ENCODE results near the gene RUBCNL.
"Not testable (repeated sequence)": the region's sequence is repeated elsewhere in the genome, so short reads cannot be mapped to it uniquely, and the experiment has no call there.

Gene RUBCNL

DNA sequence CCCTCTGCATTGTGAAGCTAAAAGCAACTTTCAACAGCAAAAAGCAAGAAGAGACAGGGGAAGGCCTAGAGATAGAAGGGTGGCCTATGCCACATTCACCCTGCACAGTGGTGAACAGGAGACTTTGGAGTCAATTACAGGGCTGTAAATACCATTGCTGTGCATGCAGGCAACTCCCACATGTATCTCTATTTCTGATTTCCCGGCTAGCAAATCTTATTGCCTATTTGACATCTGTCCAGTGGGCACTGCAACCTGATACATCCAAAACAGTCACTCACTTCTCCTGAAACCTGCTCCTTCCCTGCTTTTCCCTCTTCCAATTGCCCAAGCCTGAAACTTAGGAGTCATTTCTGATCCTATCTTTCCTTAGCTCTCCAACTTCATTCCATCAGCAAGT lies 13.4 kb downstream of the RUBCNL start:
- peak in 1 of 3 experiments; percentile 2 for DNase-seq

DNA sequence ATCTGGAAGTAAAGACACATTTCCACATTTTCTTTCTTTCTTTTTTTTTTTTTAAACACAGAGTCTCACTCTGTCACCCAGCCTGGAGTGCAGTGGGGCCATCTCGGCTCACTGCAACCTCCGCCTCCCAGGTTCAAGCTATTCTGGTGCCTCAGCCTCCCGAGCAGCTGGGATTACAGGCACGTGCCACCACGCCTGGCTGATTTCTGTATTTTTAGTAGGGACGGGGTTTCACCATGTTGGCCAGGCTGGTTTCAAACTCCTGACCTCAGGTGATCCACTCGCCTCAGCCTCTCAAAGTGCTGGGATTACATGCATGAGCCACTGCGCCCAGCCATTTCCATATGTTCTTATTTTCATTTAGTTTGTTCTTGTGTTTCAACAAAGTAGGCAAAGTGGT lies 14.1 kb downstream of the RUBCNL start:
- DNase-seq, result not testable (repeated sequence)

DNA sequence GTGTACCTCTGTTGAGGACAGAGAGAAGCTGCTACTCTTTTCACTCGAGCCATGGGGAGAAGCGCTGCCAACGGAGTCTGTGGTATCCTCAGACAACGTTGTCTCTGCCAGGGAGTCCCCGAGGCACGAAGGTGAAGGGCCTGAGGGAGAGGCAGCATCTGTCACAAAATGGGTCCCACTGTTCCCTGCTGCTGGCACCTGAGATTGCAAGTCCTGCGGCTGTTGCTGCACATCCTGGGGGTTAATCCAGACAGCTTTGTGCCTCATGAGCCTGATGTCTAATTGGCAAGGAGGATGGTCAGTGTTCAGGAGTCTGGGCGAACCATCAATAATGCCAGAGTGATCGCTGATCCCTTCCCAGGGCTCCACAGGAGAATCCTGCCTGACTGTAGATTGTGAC lies 15.0 kb downstream of the RUBCNL start:
- DNase-seq, result no peak

DNA sequence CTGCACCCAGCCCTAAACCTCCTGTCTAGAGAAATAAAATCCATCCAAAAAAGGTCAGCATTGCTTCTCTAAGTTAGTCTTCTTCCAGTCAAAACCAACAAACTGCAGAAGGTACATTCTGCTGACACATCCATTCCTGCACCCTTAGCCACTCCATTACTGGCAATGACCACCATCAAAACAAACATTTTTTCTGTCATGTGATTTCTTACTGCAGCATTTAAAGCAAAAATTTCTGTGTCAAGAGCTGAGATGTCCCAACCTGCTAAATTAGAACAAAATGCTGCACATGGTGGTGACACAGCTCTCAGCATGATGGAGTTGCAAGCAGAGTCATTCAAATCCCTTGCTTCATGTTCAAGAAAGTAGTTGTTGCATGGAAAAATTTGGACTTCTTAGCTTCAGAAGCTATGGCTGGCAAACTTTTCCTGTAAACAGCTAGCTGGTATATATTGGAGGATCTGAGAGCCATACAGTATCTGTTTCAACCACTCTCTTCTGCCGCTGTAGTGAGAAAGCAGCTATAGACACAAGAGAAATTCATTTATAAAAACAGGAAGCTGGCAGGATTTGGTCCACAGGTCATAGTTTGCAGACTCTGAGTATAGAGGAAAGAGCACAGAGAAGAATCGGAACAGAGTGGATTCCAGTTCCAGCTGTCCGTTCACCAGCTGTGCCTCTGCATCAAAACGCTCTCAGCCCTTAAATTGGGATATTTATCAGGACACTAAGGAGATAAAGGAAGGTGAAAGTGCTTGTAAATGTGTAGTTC lies 17.4 kb downstream of the RUBCNL start:
- DNase-seq, result no peak

DNA sequence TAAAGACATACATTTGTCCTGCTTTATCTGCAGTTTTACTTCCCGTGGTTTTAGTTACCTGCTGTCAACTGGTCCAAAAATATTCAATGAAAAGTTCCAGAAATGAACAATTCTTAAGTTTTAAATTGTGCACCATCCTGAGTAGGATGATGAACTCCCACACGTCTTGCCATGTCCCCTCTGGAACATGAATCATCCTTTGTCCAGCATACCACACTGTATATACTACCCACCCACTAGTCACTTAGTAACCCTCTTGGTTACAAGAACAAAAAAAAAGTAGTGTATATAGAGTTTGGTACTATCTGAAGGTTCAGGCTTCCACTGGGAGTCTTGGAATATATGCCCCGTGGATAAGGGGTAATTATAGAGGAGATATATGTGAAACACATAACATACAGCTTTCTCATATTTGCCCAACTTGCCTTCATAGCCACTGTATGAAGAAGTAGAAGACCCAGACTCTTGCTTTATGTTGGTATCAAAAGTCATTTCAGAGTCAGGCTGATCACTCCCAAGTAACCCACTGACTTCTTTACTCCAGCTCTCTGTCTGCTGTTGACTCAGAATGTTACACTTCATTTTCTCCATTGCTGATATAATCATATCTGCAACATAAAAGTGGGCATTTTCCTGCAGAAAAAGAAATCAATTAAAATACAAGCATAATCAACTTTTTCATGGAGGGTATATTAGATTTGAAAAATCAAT lies 19.3 kb downstream of the RUBCNL start:
- DNase-seq, result no peak

DNA sequence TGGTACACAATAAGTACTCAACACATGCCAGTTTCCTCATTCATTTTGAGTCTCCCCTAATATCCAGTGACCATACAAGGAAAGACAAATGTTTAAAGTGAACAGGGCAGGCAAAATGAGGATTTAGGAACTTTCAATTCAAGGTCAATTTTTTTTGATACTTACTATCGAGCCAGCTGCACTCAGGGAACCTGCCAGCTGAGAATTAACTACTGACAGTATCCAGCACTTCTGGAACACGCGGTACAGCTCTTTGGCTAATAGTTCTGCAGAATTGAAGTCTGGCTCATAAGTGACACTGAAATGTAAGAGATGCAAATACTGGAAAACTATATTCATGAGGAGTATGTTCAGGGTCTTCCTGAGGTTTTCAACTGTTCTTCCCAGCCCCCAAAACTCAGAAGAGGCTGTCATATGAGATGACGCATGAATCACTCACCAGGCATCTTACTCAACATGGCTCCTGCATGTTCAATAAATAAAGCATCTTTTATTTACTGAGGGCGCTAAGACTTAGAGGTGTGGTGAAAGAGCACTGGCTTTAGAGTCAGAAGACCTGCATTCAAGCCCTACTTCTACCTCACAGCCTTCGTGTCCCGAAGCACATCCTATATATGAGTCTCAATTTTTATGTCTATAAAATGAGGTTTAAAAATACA lies 25.6 kb downstream of the RUBCNL start:
- DNase-seq, result no peak

DNA sequence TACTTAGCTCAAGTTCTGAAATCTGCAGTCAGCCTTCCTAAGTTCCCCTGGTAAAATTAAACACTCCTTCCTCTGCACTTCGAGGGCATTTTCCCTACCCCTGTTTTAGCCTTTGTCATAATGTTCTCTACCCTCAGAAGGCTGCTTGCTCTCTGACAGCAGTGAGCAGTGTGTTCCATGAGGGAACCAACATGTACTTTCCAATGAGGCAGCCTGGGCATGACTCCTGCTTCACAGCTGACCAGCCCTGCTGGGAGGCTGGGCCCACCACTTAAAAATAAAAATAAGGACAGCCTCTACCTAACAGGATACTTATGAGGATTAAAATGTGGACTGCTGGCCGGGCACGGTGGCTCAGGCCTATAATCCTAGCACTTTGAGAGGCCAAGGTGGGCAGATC lies 26.4 kb downstream of the RUBCNL start:
- no peak for DNase-seq

DNA sequence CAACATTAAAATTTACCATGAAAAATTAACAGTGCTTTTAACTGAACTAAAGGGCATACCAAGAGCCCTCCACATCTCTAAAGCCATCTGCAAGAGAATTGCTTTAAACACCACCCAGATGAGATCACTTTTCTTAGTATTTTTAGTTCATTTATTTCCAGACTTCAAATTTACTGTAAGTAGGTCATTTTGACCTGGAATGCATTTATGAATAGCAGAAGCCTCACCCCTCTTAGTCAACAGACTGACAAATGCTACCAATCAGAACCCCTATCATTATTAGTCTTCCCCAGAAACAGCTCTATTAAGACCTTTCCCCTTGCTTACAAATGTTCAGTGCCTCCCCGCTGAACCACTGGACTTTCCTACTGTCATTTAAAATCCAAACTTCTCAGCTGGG lies 27.3 kb downstream of the RUBCNL start:
- no peak for DNase-seq

DNA sequence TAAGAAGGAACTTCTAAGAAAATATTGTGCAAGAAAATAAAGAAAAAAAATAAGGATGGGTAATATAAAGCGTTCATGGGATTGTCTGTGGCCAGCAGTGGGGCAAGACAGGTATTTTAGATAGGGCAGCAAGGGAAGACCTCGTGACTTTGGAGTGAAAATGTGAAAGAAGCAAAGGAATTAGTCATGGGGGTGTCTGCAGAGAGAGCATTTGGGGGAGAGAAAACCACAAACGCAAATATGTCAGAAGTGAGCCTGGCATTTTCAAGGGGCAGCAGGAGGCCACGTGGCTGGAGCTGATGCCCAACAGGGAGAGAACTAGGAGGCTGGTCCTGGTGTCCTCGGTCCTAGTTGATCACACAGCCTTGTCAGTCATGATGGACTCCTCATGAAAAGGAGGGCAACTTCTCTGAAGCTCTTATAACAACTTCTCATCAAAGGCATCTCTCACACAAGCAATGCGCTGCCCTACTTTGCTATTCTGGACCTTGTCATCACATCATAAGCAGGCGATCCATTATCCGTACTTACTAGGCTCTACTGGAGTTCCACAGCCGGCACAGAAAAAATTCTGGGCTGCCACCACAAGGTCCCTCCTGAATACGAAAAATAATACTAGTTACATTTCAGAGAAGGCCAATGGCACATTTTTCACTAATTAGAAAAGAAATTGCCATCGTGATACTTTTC lies 31.0 kb downstream of the RUBCNL start:
- DNase-seq, result no peak

DNA sequence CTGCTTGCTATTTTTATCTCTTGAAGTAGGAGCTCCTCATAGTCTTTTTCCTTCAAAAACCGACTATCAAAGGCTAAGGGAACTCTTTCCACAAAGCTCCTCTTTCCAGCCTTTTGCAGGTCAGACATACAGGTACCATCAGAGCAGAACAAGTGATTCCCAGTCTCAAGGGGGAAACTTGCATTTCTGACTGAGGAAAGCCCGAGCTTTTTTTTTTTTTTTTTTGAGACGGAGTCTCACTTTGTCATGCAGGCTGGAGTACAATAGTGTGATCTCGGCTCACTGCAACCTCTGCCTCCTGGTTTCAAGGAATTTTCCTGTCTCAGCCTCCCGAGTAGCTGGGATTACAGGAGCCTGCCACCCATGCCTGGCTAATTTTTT lies 32.0 kb downstream of the RUBCNL start:
- no peak for DNase-seq

DNA sequence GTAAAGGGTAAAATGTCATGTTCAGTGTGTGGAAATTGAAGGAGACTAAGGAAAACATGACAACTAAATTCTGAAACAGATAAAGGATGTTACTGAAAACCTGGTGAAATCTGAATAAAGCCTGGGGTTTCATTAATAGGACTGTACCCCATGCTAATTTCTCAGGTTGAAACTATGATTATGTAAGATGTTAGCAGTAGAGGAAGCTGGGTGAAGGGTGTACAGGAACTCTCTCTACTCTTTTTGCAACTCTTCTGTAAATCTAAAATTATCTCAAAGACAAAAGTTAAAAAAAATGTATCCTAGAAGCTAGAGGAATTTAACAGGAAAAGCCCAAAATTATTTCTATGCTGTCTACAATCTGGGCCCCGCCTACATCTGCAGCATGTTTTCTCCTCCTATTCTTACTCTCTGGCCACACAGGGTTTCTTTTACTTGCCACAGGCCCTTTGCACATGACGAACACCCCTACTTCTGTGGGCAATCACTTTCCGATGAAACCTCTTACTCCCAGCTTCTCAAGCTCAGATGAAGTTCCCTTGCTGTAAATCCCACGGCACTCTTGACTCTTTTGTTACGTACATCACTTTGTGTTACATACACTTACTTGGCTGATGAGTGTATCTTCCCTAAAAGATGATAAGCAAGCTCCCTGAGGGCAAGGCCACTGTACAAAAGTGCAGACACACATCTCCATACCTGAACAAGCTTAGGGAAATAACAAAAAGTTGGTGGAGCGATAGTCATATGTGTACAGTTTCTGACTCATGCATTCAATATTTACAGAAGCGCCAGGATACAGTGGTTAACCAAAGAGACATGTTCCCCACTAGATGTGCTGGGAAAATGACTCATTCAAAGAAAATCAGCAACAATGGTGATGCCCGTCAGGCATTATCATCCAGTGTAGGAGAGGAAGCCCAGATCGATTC lies 32.6 kb downstream of the RUBCNL start:
- no peak for DNase-seq

DNA sequence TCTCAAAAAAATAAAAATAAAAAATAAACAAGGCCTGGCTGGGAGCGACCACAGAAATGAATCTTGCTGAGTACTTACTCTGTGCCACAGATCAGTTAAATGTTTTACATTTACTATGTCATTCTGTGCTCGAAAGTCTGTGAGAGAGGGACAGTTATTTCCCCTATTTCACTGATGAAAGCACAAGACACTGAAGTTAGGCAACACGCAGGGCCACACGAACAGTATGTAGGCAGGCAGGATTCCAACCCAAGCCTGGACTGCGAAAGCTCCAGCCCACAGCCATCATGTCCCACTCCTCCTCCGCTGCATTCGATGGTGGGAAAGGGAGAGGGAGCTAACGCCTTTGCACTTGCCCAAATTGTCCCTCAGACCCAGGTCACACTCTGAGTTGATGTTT lies 34.2 kb downstream of the RUBCNL start:
- DNase-seq, result no peak

DNA sequence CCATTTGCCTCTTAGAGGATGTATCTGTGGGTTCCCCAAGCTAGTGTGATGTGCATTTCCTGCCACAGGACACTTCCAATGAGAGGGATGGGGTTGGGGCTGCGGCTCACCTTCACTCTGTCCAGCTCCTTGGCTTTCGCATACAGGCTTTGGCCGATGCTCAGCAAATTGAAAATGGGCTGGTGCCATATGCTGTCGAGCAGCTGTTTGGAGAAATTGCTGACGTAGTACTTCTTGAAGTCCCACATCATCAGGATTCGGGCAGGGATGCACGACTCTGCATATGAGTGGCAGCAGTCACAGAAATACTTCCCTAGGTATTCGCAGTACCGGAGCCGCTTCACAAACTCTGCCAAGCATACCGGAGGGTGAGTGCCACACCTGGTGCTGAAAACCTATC lies 37.0 kb downstream of the RUBCNL start:
- no peak for DNase-seq

DNA sequence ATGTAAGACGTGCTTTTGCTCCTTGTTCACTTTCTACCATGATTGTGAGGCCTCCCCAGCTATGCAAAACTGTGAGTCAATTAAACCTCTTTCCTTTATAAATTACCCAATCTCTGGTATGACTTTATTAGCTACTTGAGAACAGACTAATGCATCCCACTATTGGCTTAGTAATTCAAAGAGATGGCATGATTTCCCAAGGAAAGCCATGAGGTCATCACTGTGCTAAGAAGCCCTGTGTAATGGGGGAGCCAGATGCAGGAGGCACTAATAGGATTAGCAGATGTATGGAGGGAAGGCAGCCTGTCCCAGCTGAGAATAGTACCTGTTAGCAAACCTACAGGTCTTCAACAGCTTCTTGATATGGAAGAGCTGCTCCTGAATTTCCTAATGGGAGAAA lies 38.1 kb downstream of the RUBCNL start:
- DNase-seq, result no peak

DNA sequence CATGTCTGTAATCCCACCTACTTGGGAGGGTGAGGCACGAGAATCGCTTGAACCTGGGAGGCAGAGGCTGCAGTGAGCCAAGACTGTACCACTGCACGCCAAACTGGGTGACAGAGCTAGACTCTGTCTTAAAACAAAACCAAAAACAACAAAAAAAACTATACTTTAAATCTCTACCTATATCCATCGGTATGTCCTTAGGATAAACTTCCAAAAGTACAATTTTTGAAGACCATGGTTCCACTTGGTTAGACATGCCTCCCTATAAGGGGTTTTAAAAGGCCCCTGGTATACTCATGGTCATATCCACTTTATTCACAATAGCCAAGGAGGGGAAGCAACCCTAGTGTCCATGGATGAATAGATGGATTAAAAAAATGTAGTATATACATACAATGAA lies 39.8 kb downstream of the RUBCNL start:
- DNase-seq, result no peak

DNA sequence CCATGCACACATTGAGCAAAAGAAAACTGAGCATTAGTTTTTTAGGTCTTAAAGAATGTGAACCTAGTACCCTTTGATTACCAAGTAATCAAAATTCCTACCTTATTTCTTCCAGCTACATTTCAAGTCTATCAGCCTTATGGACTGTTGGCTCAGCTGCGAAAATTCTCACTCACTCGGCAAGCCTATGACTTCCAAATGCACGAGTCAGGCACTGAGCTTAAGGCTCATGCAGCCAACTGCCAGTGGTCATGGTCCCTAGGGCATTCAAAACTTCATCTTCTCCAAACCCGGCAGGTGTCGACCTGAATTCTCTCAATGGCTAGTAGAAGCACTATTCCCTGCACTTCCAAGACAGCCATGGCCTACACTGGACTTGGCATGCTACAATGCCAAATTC lies 41.2 kb downstream of the RUBCNL start:
- DNase-seq, result no peak

DNA sequence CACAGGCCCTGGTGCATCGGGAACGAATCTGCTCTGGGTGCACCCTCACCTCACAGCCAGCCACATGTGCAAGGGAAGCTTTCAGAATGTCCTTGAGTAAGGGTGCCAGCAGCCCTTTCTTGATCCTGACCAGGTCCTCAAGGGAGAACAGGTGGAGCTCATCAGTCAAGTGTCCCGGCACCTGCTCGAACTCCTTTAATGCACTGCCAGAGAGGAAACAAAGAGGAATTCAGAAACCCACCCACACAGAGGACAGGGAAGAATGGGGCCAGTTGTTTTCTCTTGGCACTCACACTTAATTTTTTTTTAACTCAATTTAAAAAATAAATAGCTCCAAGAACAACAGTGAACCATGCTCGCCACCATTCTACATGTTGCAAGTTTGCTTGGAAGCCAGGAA lies 41.7 kb downstream of the RUBCNL start:
- peak in 1 of 3 experiments; percentile 22 for DNase-seq

DNA sequence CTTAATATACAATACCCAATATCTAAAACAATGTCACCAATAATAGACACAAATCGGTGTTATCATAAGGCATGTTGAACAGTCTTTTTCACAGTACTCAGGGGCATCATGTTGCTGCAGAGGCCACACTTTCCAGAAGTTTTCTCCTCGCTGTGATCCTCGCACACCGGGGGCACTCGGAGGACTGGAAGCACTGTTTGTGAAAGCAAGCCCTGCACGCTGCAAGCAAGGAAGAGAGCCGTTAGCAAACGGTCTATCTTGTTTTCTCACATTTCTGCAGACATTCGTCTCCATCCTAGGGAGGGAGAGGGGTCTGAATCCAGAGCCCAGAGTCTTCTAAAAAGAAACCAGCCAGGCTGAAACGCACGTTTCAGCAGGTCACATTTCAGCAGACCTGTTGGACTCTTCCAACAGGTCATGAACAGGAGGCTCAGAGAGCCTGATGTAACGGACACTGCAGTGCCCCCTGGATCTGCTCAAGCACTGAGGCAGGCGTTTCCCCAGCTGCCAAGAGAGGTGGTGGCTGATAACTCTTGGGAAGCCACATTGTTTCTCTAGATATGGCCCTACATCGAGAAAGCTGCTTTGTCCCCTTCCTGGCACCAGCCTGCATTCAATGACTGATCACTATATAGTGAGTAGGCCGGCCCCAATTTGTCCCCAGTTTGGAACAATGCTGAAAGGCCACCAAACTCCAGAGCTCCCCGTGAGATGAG lies 43.6 kb downstream of the RUBCNL start:
- no peak for DNase-seq

DNA sequence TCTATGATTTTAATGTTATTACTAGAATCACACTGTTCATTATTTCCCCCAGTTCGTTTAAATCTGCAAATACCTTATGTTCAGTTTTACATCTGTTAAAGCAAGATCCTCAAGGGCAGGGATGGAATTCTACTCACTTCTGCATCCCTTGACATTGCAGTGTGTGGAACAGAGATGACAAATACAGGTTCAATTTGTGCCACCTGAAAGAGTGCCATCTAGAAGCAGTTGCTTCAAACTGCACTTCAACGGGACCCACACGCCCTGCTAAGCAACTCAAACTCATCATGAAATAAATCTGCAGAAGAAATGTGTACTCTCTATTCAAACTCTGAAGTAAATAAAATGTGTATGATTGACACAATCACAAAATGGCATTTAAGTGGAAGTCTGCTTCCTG lies 44.5 kb downstream of the RUBCNL start:
- peak in 2 of 3 experiments; percentile 12 to 15 for DNase-seq

DNA sequence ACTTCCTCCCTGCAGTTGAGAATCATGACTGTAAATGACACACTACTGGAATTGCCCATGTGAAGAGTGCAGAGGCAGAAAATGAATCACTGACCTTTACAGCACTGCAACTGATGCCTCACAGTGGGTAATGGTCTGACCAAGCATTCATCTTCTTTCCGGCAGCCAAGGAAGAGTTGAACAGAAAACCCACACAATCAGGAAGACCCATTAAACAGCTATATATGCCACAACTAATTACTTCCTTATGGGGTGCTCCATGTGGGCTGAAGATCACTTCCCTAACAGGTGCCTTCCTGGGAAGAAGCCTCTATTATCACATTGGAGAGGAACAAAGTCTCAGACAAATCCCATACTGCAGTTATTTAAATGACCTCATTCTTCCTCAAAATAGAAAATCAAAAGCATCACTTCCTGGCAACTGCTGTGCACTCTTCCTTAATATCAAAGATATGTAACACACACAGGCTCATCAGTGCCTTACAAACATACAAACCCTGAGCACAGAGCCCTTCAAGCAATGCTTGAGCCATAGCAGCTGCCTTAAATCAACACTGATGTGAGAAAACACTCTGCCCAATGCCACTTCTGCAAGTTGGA lies 45.8 kb downstream of the RUBCNL start:
- DNase-seq, result peak in 1 of 3 experiments; percentile 49

DNA sequence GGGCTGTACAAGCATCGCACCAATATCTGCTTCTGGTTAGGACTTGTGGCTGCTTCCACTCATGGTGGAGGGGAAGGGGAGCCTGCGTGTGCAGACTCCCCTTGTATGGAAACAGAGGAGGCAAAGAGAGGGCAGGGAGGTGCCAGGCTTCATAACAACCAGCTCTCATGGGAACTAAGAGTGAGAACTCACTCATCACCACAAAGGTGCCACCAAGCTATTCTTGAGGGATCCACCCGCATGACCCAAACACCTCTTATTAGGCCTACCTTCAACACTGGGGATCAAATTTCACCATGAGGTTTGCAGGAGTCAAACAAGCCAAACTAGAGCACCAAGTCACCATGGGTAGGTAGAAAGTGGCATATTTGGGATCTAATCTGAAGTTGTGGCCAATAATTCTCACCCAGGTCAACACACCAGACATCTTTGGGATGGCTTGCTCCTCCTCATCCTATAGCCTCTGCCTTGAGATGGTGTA lies 46.4 kb downstream of the RUBCNL start:
- DNase-seq, result no peak
